Measurements from ENCODE around the gene RIPOR3.
"Not testable (repeated sequence)": the region's sequence is repeated elsewhere in the genome, so short reads cannot be mapped to it uniquely, and the experiment has no call there.

Gene RIPOR3

DNA sequence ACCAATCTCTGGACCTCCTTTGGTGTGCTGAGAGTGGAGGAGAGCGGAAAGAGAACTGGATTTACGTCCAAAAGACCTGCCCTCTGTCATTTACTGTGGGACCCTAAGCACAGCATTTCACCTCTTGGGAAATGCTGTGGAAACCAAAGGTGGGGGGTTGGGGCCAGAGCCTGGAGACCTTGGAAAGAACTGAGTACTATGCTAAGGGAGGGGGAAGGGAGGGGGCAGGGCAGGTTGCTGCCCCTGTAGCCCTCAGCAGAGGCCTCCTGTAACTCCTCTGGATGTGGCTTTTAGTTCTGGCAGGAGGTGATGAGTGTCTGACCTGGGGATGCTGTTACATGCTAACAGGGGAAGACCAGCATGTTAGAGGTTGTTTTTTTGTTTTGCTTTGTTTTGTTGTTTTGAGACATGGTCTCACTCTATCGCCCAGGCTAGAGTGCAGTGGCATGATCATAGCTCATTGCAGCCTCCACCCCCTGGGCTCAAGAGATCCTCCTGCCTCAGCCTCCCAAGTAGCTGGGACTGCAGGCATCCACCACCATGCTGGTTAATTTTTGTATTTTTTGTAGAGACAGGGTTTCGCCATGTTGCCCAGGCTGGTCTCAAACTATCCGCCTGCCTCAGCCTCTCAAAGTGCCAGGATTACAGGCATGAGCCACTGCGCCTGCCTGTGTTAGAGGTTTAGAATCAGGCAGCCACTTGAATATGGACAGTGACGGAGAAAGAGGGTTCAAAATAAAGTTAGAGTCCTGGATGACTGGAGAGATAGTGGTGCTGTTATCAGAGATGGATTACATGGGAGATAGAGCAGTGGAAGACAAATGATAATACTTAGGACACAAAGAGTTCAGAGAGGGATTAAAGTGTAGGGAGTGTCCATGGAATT, 21.7 kb upstream of the RIPOR3 start:
- peaks cover 9% of the 10 kb centered on the region for H3K4me1 ChIP-seq (ENCODE audit: control insufficient read depth, insufficient read depth, low read length, poor library complexity, severe bottlenecking)
- no peak overlapping the region for H3K27ac ChIP-seq (ENCODE audit: low read depth, low read length, severe bottlenecking)
- H3K4me3 ChIP-seq (ENCODE audit: extremely low read depth, insufficient read depth, low read length, poor library complexity, severe bottlenecking): no peak overlapping the region
- no peaks in the 10 kb centered on the region for H3K9me3 ChIP-seq (ENCODE audit: control insufficient read depth, low read length)
- no peaks in the 10 kb centered on the region for H3K36me3 ChIP-seq (ENCODE audit: control insufficient read depth, insufficient read depth, low read length)
- 92 to 97% methylated on average over 5 to 7 of the region's 7 CpGs for WGBS, 2 experiments (ENCODE audit: insufficient coverage in 2 of 2)

GRCh38 chr20:50711113-50711825, 19.9 kb upstream of the RIPOR3 start:
- 92 to 93% methylated on average over 10 to 13 of the region's 13 CpGs for WGBS, 2 experiments (ENCODE audit: insufficient coverage in 2 of 2)
- H3K27ac ChIP-seq (ENCODE audit: low read depth, low read length, severe bottlenecking): no peak overlapping the region
- H3K9me3 ChIP-seq (ENCODE audit: control insufficient read depth, low read length): no peaks in the 10 kb centered on the region
- no peaks in the 10 kb centered on the region for H3K36me3 ChIP-seq (ENCODE audit: control insufficient read depth, insufficient read depth, low read length)
- no peak overlapping the region for H3K4me3 ChIP-seq (ENCODE audit: extremely low read depth, insufficient read depth, low read length, poor library complexity, severe bottlenecking)
- peaks cover 9% of the 10 kb centered on the region for H3K4me1 ChIP-seq (ENCODE audit: control insufficient read depth, insufficient read depth, low read length, poor library complexity, severe bottlenecking)

- H3K4me1 ChIP-seq (ENCODE audit: control insufficient read depth, insufficient read depth, low read length, poor library complexity, severe bottlenecking): peaks cover 9% of the 10 kb centered on the region
- 84 to 90% methylated on average over 4 to 7 of the region's 9 CpGs for WGBS, 2 experiments (ENCODE audit: insufficient coverage in 2 of 2)
- H3K4me3 ChIP-seq (ENCODE audit: extremely low read depth, insufficient read depth, low read length, poor library complexity, severe bottlenecking): no peak overlapping the region
- no peak overlapping the region for H3K27ac ChIP-seq (ENCODE audit: low read depth, low read length, severe bottlenecking)
- H3K9me3 ChIP-seq (ENCODE audit: control insufficient read depth, low read length): no peaks in the 10 kb centered on the region
- H3K36me3 ChIP-seq (ENCODE audit: control insufficient read depth, insufficient read depth, low read length): no peaks in the 10 kb centered on the region
These were observed 19.2 kb upstream of the RIPOR3 start for GRCh38 chr20:50710492-50711063.

- Histone ChIP-seq H3K4me1 (ENCODE audit: control insufficient read depth, insufficient read depth, low read length, poor library complexity, severe bottlenecking) (peaks cover 9% of the 10 kb centered on the region), H3K4me3 (ENCODE audit: extremely low read depth, insufficient read depth, low read length, poor library complexity, severe bottlenecking) (no peak overlapping the region), H3K27ac (ENCODE audit: low read depth, low read length, severe bottlenecking) (no peak overlapping the region), H3K9me3 (ENCODE audit: control insufficient read depth, low read length) (no peaks in the 10 kb centered on the region), H3K36me3 (ENCODE audit: control insufficient read depth, insufficient read depth, low read length) (no peaks in the 10 kb centered on the region)
- WGBS, 2 experiments (ENCODE audit: insufficient coverage in 2 of 2): 77 to 84% methylated on average over 3 to 4 of the region's 5 CpGs
These were observed 18.3 kb upstream of the RIPOR3 start for GRCh38 chr20:50709636-50709973.

DNA sequence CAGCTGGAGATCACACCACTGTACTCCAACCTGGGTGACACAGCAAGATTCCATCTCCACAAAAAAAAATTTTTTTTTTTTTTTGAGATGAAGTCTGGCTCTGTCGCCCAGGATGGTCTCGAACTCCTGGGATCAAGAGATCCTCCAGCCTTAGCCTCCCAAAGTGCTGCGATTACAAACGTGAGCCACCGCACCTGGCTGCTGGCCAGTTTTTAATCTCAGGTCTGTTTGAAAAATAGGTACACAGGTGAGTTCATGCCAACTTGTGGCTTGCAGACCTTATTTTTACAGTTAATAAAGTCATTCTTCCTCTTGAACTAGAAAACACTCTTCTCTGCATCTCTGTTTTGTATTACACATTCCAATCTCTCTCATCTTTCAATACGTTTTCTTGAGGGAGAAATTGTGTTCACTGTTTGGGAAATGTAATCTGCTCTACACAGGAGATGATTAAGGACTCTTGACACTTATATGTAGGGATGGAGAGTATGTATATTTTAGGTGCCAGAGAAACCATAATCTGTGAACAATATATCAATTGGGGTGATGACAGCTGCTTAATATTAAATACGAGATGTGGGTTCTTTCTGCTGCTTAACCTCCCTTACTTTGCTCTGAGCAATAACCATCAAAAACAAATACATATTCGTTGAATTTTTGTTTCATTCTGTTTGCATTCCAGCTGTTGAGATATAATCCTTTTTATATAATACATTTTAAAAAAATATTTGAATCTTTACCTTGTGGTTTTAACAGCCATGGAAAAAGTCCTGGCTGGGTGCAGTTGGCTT, 17.7 kb upstream of the RIPOR3 start:
- H3K4me1 ChIP-seq (ENCODE audit: control insufficient read depth, insufficient read depth, low read length, poor library complexity, severe bottlenecking): peaks cover 9% of the 10 kb centered on the region
- no peak overlapping the region for H3K27ac ChIP-seq (ENCODE audit: low read depth, low read length, severe bottlenecking)
- no peaks in the 10 kb centered on the region for H3K9me3 ChIP-seq (ENCODE audit: control insufficient read depth, low read length)
- WGBS, 2 experiments (ENCODE audit: insufficient coverage in 2 of 2): 90 to 98% methylated on average over 4 to 5 of the region's 8 CpGs
- H3K36me3 ChIP-seq (ENCODE audit: control insufficient read depth, insufficient read depth, low read length): no peaks in the 10 kb centered on the region
- no peak overlapping the region for H3K4me3 ChIP-seq (ENCODE audit: extremely low read depth, insufficient read depth, low read length, poor library complexity, severe bottlenecking)

GRCh38 chr20:50704971-50705370, 13.6 kb upstream of the RIPOR3 start:
- Histone ChIP-seq H3K36me3 (ENCODE audit: control insufficient read depth, insufficient read depth, low read length) (no peaks in the 10 kb centered on the region), H3K4me1 (ENCODE audit: control insufficient read depth, insufficient read depth, low read length, poor library complexity, severe bottlenecking) (peaks cover 16% of the 10 kb centered on the region), H3K9me3 (ENCODE audit: control insufficient read depth, low read length) (no peaks in the 10 kb centered on the region), H3K4me3 (ENCODE audit: extremely low read depth, insufficient read depth, low read length, poor library complexity, severe bottlenecking) (no peak overlapping the region), H3K27ac (ENCODE audit: low read depth, low read length, severe bottlenecking) (no peak overlapping the region)
- 94 to 100% methylated on average over 1 of the region's 1 CpG for WGBS, 2 experiments (ENCODE audit: insufficient coverage in 2 of 2)

DNA sequence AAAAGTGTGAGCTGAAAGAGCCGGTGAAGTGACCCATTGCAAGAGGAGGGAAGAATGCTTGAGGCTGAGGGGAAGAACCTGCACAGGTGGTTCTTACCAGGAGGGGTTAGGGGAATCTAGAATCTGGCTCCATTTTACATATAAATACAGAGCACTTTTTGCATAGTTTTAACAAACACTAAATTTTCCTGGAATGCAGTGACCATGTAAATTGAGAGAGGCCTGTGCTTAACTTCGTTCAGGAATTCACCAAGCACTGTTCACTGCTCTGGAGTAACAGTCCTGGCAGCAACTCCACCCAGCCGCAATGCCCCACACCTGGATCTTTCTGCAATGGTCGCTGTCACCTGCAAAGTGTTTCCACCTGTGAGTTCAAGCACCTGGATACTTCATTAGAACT, 13.2 kb upstream of the RIPOR3 start:
- Histone ChIP-seq H3K4me1 (ENCODE audit: control insufficient read depth, insufficient read depth, low read length, poor library complexity, severe bottlenecking) (peaks cover 16% of the 10 kb centered on the region), H3K9me3 (ENCODE audit: control insufficient read depth, low read length) (no peaks in the 10 kb centered on the region), H3K36me3 (ENCODE audit: control insufficient read depth, insufficient read depth, low read length) (no peaks in the 10 kb centered on the region), H3K4me3 (ENCODE audit: extremely low read depth, insufficient read depth, low read length, poor library complexity, severe bottlenecking) (no peak overlapping the region), H3K27ac (ENCODE audit: low read depth, low read length, severe bottlenecking) (no peak overlapping the region)
- 64 to 71% methylated on average over 2 to 3 of the region's 4 CpGs for WGBS, 2 experiments (ENCODE audit: insufficient coverage in 2 of 2)

DNA sequence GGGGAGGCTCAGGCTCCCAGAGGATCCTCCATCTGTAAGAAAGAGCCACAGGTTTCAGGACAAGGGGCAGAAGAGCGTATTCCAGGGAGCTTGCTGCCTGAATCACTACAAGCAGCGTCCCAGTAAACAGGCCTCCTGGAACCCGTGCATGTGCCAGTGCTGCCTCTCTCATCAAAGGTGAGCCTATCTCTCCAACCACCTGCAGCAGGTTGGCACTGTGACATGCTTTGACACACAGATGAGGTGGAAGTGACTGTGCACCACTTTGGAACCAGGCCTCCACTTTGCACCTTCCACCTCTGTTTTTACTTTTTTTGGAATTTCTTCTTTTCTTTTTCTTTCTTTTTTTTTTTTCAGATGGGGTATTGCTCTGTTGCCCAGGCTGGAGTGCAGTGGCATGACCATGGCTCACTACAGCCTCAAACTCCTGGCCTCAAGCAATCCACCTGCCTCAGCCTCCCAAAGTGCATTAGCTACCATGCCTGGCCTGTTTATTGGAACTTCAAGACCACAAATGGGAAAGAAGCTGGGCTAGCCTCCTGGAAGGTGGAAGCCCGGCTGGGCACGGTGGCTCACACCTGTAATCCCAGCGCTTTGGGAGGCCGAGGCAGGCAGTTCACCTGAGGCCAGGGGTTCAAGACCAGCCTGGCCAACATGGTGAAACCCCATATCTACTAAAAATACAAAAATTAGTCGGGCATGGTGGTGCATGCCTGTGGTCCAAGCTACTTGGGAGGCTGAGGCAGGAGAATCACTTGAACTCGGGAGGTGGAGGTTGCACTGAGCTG, 12.5 kb upstream of the RIPOR3 start:
- not testable (repeated sequence) for H3K4me3 ChIP-seq (ENCODE audit: extremely low read depth, insufficient read depth, low read length, poor library complexity, severe bottlenecking); H3K36me3 ChIP-seq (ENCODE audit: control insufficient read depth, insufficient read depth, low read length); H3K9me3 ChIP-seq (ENCODE audit: control insufficient read depth, low read length); H3K27ac ChIP-seq (ENCODE audit: low read depth, low read length, severe bottlenecking)
- 89 to 92% methylated on average over 6 to 8 of the region's 9 CpGs for WGBS, 2 experiments (ENCODE audit: insufficient coverage in 2 of 2)
- peaks cover 16% of the 10 kb centered on the region for H3K4me1 ChIP-seq (ENCODE audit: control insufficient read depth, insufficient read depth, low read length, poor library complexity, severe bottlenecking)

- no peak overlapping the region for H3K4me3 ChIP-seq (ENCODE audit: extremely low read depth, insufficient read depth, low read length, poor library complexity, severe bottlenecking)
- no peaks in the 10 kb centered on the region for H3K9me3 ChIP-seq (ENCODE audit: control insufficient read depth, low read length)
- H3K27ac ChIP-seq (ENCODE audit: low read depth, low read length, severe bottlenecking): peak overlapping the region; percentile 44
- no peaks in the 10 kb centered on the region for H3K36me3 ChIP-seq (ENCODE audit: control insufficient read depth, insufficient read depth, low read length)
- peaks cover 16% of the 10 kb centered on the region for H3K4me1 ChIP-seq (ENCODE audit: control insufficient read depth, insufficient read depth, low read length, poor library complexity, severe bottlenecking)
- WGBS, 2 experiments (ENCODE audit: insufficient coverage in 2 of 2): 49 to 57% methylated on average over 7 to 8 of the region's 11 CpGs
These were observed 10.0 kb upstream of the RIPOR3 start for GRCh38 chr20:50701041-50701963.

Measured in mesodermal cell (in vitro differentiated cells).